Middle frontal gyrus (tissue), 1 donor: ENCODE data around the gene MRPL36.
"Not testable (repeated sequence)": the region's sequence is repeated elsewhere in the genome, so short reads cannot be mapped to it uniquely, and the experiment has no call there.

Experiments used
- DNase-seq: peaks from one replicate; pipeline ENCODE4 v3.0.0-alpha.2; 2015; ENCODE audit warnings: low spot score; ENCODE audit errors: extremely low spot score

The MRPL36 gene

GRCh38 chr5:1799602-1800471, at the start of gene MRPL36:
Gene MRPL36 (minus strand): TSS chr5:1799837. CDS start chr5:1798935, 902 bp downstream.
- peak; percentile 83 for DNase-seq

- no peak for DNase-seq
Observed at GRCh38 chr5:1847611-1848010, 48.0 kb upstream of the MRPL36 start.

GRCh38 chr5:1847056-1847455, 47.4 kb upstream of the MRPL36 start:
- no peak for DNase-seq

- no peak for DNase-seq
Observed at GRCh38 chr5:1846583-1846982, 46.9 kb upstream of the MRPL36 start.

GRCh38 chr5:1845696-1846095, 46.1 kb upstream of the MRPL36 start:
- DNase-seq = no peak

- DNase-seq = no peak
Observed at GRCh38 chr5:1844708-1845436, 45.2 kb upstream of the MRPL36 start.

GRCh38 chr5:1843761-1844160, 44.1 kb upstream of the MRPL36 start:
- DNase-seq = not testable (repeated sequence)

- no peak for DNase-seq
Observed at GRCh38 chr5:1842004-1842819, 42.6 kb upstream of the MRPL36 start.

GRCh38 chr5:1840741-1841521, 41.3 kb upstream of the MRPL36 start:
- DNase-seq = no peak

- no peak for DNase-seq
Observed at GRCh38 chr5:1840071-1840547, 40.5 kb upstream of the MRPL36 start.

GRCh38 chr5:1838013-1838412, 38.4 kb upstream of the MRPL36 start:
- DNase-seq = no peak

- DNase-seq = no peak
Observed at GRCh38 chr5:1836891-1837880, 37.5 kb upstream of the MRPL36 start.

- DNase-seq = no peak
Observed at GRCh38 chr5:1836176-1836890, 36.7 kb upstream of the MRPL36 start.

GRCh38 chr5:1835431-1835830, 35.8 kb upstream of the MRPL36 start:
- DNase-seq = no peak

- no peak for DNase-seq
Observed at GRCh38 chr5:1834721-1835429, 35.2 kb upstream of the MRPL36 start.

GRCh38 chr5:1834022-1834551, 34.5 kb upstream of the MRPL36 start:
- DNase-seq = no peak

GRCh38 chr5:1833264-1834021, 33.8 kb upstream of the MRPL36 start:
- no peak for DNase-seq
